Activated CD4-positive, alpha-beta T cell treated with anti-CD3 and anti-CD28 coated beads for 1 hour (primary cell): ENCODE measurements around the gene TEX2.
"Not testable (repeated sequence)": the region's sequence is repeated elsewhere in the genome, so short reads cannot be mapped to it uniquely, and the experiment has no call there.

Experiments used
- DNase-seq: peaks from one replicate; pipeline ENCODE4 v3.0.0-alpha.2; 2020

The TEX2 gene

GRCh38 chr17:64212122-64212521, 50.9 kb downstream of the TEX2 start:
- DNase-seq, result no peak

DNA sequence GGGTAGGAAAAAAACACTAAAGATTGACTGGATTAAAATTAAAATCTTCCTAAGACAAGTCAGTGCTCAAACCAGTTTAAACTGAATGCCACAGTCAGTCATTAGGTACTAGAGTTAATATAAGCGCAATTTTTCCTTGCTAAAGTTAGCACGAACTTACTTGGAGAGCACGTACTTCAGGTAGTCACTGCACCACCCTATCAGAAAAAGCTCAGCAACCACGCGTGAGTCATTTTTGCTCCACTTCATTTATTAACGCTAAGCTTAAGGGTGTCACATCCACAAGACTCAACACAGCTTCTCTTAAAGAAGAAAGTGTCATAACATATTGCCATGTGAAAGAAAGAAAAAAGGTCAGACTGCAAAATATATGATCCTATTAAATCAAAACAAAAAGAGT, 53.1 kb downstream of the TEX2 start:
- no peak for DNase-seq

- no peak for DNase-seq
Observed at GRCh38 chr17:64209356-64209941, 53.6 kb downstream of the TEX2 start.

GRCh38 chr17:64208656-64209055, 54.4 kb downstream of the TEX2 start:
- not testable (repeated sequence) for DNase-seq

DNA sequence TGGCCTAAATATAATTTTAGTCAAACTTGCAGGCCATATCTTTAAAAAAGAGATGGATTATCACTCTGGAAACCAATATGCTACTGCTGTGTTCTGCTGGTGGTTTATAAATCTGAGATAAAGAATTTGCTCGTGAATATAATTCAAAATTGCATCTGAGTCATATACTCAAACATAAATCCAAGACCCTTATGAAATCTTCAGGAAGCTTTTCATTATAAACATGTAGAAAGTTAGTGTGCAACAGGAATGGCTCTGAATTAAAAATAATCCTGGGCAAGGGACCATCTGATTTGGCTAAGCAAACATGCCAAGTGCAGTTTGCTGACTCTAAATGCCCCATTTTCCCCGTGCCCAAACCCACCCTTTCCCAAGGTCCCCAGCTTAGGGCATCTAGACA, 57.3 kb downstream of the TEX2 start:
- no peak for DNase-seq

GRCh38 chr17:64203630-64204029, 59.4 kb downstream of the TEX2 start:
- no peak for DNase-seq

DNA sequence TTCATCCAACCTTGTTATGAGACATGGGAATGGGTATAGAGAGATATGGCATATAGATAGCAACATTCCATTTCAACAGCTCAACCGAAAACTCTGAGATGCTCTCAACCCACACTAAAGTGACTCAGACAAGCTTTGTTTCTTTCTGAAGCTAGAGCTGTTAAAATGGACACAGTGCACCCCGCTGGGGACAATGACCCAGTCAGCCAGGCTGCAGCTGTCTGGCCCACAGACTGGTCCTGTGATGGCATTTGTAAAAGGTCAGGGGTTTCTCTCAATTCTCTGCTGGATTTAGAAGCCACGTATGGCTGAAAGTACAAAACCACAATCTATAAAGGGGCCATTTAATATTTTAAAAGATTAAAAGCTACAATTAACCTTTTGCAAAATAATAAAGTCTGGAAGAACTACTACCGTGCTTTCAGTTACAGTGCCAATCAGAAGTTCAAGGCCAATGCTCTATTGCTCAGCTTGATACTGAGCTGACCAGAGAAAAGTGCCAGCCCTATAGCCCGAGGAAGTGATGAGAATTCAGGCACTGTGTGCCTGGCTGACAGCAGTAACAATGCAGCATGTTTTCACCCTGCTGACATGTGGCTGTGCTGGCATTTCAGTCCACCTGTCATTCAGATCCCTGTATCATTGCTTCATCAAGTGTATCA, 60.2 kb downstream of the TEX2 start:
- no peak for DNase-seq

GRCh38 chr17:64200080-64201032, 62.7 kb downstream of the TEX2 start:
- DNase-seq, result no peak

DNA sequence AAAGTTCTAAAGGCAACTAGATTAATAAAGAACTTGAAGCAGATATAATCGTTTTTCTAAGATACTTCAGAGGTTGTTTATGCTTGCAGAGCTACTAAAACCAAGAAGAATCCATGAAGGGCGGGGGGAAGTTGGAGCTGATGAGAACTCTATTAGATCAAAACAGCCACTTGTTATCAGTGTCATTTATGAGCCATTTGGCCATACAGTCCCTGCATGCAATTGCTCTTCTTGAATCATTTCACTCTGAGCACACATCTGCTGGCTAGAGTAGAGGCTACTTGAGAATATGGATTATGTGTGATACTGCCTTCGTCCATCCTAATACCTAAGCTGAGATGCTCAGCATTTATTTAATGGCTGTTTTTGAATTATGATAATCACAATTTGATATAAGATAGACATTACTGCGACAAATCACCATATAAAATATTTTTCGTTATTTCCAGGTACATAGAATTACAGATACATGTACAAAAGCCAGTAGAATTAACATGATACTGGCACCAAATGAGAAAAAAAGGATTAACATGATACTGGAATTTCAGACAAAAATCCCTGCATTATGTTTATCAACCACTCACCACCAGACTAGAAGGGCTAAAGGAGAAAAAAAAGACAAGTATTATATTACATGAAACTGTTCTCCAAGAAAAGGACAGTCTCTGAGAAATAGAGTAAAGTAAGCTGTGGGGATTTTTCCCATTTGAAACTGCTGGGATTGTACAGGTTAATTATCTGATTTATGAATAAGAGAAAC, 64.5 kb downstream of the TEX2 start:
- no peak for DNase-seq

DNA sequence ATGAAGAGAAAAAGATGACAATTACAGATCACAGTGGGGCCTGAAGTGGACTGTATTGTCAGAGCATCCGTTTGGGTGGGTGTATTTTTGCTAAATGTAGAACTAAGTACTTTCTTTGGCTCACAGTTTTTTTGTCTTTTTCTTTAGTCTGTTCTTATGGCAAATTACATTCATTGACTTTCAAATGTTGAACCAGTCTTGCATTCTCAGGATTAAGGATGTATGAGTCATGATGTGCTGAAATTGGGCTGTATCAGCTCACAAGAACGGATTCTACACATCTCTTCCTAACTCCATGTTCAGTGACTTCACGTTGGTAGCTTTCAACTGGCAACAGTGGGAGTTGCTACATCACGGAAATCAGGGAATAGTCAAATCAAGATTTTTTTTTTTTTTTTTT, 66.5 kb downstream of the TEX2 start:
- no peak for DNase-seq

GRCh38 chr17:64193561-64193960, 69.5 kb downstream of the TEX2 start:
- no peak for DNase-seq

DNA sequence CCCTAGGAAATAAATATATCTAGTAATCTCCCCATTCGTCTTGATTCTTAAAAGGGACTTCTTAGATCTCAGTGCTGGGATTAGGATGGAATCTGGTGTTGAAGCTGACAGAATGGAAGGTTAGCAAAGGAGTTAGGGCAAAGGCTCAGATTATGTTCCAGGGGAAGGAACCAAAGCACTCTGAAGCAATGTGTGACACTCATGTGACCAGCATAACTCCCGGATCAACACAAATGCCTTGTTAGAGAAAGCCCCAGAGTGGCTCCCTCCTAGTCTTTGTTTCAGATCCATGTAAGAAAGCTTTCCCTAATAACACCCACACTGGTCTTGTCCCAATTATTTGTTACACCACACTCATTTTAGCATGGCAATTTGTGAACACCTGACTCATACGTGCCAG, 70.5 kb downstream of the TEX2 start:
- no peak for DNase-seq

- no peak for DNase-seq
Observed at GRCh38 chr17:64190472-64190871, 72.6 kb downstream of the TEX2 start.

- no peak for DNase-seq
Observed at GRCh38 chr17:64188088-64188487, 75.0 kb downstream of the TEX2 start.

DNA sequence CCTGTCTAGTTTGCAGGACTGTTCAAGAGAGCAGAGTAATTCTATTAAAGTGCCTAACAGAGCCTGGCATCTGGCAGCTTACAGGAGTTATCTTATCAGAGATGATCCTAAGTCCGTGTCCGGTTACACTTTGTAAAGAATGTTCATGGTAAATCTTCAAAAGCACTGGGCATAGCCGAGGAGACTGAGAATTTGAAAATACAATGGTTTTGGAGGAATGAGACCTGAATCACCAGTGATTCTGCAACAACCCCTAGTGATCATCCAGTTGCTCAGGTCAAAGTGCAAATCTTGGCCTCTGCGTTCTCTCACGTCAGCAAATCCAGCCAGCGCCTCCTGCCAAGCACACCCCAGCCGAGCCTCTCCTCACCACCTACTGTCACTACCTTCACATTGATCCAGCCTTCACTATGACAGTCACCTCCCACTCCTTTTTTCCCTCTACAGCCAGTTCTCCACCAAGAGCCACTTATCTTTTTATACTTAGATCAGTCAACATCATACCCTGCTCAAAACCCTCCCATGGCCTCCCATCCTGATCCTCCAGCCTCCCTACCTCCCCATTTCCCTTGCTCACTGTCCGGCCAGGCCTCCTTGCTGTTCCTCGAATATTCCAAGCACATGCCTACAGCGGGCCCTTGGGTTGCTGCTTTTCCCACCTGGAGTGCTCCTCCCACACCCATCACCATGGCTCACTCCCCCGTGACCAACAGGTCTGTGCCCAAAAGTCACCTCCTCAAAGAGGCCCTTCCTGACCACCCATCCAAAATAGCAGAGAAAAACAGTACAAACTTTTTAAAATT, 75.8 kb downstream of the TEX2 start:
- no peak for DNase-seq

DNA sequence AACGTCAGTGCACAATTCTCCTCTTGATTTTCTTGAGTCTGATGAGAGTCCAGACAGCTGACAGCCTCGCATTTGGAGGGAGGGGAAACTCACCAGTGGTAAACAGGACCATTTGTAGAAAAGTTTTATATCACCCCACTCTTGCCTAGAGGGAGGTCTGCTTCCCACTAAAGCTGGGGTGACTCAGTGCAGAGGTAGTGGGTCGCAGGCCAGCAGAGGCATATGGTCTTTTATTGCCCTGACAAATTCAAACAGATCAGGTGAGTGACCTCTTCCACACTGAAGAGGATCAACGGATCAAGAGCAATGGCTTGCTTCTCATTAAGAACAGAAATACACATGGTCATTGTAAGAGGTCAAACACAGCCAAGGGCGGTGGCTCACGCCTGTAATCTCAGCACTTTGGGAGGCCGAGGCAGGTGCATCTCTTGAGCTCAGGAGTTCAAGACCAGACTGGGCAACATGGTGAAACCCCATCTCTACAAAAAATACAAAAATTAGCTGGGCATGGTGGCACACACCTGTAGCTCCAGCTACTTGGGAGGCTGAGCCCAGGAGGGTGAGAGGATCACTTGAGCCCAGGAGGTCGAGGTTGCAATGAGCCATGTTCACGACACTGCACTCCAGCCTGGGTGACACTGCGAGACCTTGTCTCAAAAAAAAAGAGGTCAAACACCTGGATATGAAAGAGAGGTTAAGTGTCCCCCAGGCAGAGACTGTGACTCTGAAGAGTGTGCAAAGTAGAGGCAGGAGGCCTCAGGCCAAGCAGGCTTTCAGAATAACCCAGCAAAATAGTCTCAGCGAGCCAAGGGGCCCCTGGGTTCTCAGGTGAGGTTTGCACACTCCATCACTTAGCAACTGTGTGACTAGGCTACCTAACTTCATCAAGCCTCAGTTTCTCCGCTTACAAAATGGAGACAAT, 76.6 kb downstream of the TEX2 start:
- no peak for DNase-seq

- DNase-seq, result not testable (repeated sequence)
Observed at GRCh38 chr17:64185557-64185956, 77.5 kb downstream of the TEX2 start.

GRCh38 chr17:64185101-64185500, 78.0 kb downstream of the TEX2 start:
- DNase-seq, result no peak

DNA sequence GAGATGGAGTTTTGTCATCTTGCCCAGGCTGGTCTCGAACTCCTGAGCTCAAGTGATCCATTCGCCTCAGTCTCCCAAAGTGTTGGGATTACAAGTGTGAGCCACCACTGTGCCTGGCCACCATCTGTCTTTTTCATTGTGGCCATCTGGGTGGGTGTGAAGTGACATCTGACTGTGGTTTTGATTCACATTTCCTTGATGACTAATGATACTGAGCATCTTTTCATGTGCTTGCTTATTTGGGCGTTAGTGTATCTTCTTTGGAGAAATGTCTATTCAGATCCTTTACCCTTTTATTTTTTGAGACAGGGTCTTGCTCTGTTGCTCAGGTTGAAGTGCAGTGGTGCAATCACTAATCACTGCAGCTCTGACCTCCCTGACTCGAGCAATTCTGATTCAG, 79.2 kb downstream of the TEX2 start:
- DNase-seq, result no peak

- DNase-seq, result no peak
Observed at GRCh38 chr17:64182325-64183012, 80.6 kb downstream of the TEX2 start.
